SJCRH30 (cell line): ENCODE measurements around the gene ADAM21. TPM values are rescaled to one million over a fixed set of nuclear protein-coding genes. Genes with fewer than 3 reads are reported as not detected.
"Not testable (repeated sequence)": the region's sequence is repeated elsewhere in the genome, so short reads cannot be mapped to it uniquely, and the experiment has no call there.

Source experiments
- DNase-seq, 2 experiments: peaks; one replicate each; pipeline ENCODE4 v3.0.0-alpha.2; 2015 to 2020
- H3K27ac ChIP-seq: fragments of 250-450 bp; sonication (Bioruptor Pico); 2 replicates; pipeline ENCODE4 v1.5.1; 2020; ENCODE audit warnings: mild to moderate bottlenecking, moderate library complexity
- H3K27me3 ChIP-seq: fragments of 250-450 bp; sonication (Bioruptor Pico); 2 replicates; pipeline ENCODE4 v1.5.1; 2020; ENCODE audit warnings: mild to moderate bottlenecking, moderate library complexity
- H3K36me3 ChIP-seq: fragments of 250-450 bp; sonication (Bioruptor Pico); 2 replicates; pipeline ENCODE4 v1.5.1; 2020; ENCODE audit warnings: mild to moderate bottlenecking, moderate library complexity
- H3K4me1 ChIP-seq: fragments of 250-450 bp; sonication (Bioruptor Pico); 2 replicates; pipeline ENCODE4 v1.5.1; 2020; ENCODE audit warnings: mild to moderate bottlenecking, moderate library complexity
- H3K4me3 ChIP-seq: fragments of 250-450 bp; sonication (Bioruptor Pico); 2 replicates; pipeline ENCODE4 v1.5.1; 2020; ENCODE audit warnings: mild to moderate bottlenecking, moderate library complexity
- H3K9me3 ChIP-seq: fragments of 250-450 bp; sonication (Bioruptor Pico); replicated peaks from 2 replicates; pipeline ENCODE4 v1.5.1; 2020; ENCODE audit warnings: mild to moderate bottlenecking, moderate library complexity
- total RNA-seq: library from RNA; depleted of rRNA; stranded (reverse); fragments of >200 nt; shearing (Covaris generic); gene quantifications from 2 replicates; pipeline ENCODE4 v1.2.3, GENCODE V29; 2014; rRNA removed

Gene ADAM21
- 0.15 and 0.67 TPM in 2 replicates for total RNA-seq

- DNase-seq: no peak
- Histone ChIP-seq H3K9me3 (no peaks in the 10 kb centered on the region), H3K4me3 (no peak within 1 kb of the TSS)
Observed at GRCh38 chr14:70451874-70452273, at the start of gene ADAM21. Gene ADAM21 (plus strand): TSS chr14:70452174. CDS start chr14:70457500, 5,326 bp downstream.

GRCh38 chr14:70403335-70403734 lies 48.6 kb upstream of the ADAM21 start:
- not testable (repeated sequence) for H3K4me1 ChIP-seq, DNase-seq, H3K4me3 ChIP-seq, H3K27ac ChIP-seq, H3K27me3 ChIP-seq, H3K9me3 ChIP-seq, H3K36me3 ChIP-seq

More at GRCh38 chr14:70451874-70452273, at the start of gene ADAM21:
- H3K27ac ChIP-seq: no peak within 1 kb of the TSS
- H3K27me3 ChIP-seq: no peaks in the 10 kb centered on the region
- H3K4me1 ChIP-seq: peaks cover 4% of the 10 kb centered on the region
- no peaks in the 10 kb centered on the region for H3K36me3 ChIP-seq

- H3K36me3 ChIP-seq, H3K27ac ChIP-seq, H3K9me3 ChIP-seq, H3K4me1 ChIP-seq, H3K27me3 ChIP-seq, DNase-seq, H3K4me3 ChIP-seq: not testable (repeated sequence)
Observed at GRCh38 chr14:70406216-70406615, 45.8 kb upstream of the ADAM21 start.

- Histone ChIP-seq H3K4me1 (no peaks in the 10 kb centered on the region), H3K27ac (no peak overlapping the region), H3K27me3 (no peaks in the 10 kb centered on the region), H3K36me3 (no peaks in the 10 kb centered on the region; the same call in 1 of the 2 replicates), H3K9me3 (no peaks in the 10 kb centered on the region), H3K4me3 (no peak overlapping the region)
- no peak for DNase-seq
Observed at GRCh38 chr14:70407621-70408020, 44.4 kb upstream of the ADAM21 start.

- Histone ChIP-seq H3K27ac (no peak overlapping the region), H3K36me3 (no peaks in the 10 kb centered on the region; the same call in 1 of the 2 replicates), H3K4me3 (no peak overlapping the region; the same call in 1 of the 2 replicates), H3K9me3 (no peaks in the 10 kb centered on the region), H3K4me1 (no peaks in the 10 kb centered on the region), H3K27me3 (no peaks in the 10 kb centered on the region)
- no peak for DNase-seq
Observed at GRCh38 chr14:70415788-70416187, 36.2 kb upstream of the ADAM21 start.

- Histone ChIP-seq H3K4me1 (no peaks in the 10 kb centered on the region), H3K27ac (peak overlapping the region; percentile 29; the same call in 1 of the 2 replicates), H3K4me3 (peak overlapping the region; percentile 76), H3K36me3 (no peaks in the 10 kb centered on the region; the same call in 1 of the 2 replicates), H3K9me3 (no peaks in the 10 kb centered on the region), H3K27me3 (no peaks in the 10 kb centered on the region)
- peak in 1 of 2 experiments; percentile 37 for DNase-seq
Observed at GRCh38 chr14:70416338-70416724, 35.6 kb upstream of the ADAM21 start.

GRCh38 chr14:70416725-70417349 lies 35.1 kb upstream of the ADAM21 start, which contains the start of gene SYNJ2BP:
Gene SYNJ2BP (minus strand): TSS chr14:70417090. CDS start chr14:70416963, 127 bp downstream.
- Histone ChIP-seq H3K4me3 (peak within 1 kb of the TSS; percentile 76), H3K27me3 (no peaks in the 10 kb centered on the region), H3K27ac (peak within 1 kb of the TSS; percentile 29), H3K9me3 (no peaks in the 10 kb centered on the region), H3K4me1 (peaks cover under 1% of the 10 kb centered on the region), H3K36me3 (no peaks in the 10 kb centered on the region)
- peak; percentile 67 to 82 for DNase-seq

GRCh38 chr14:70419270-70419931 lies 32.6 kb upstream of the ADAM21 start:
- not testable (repeated sequence) for H3K4me3 ChIP-seq, H3K27ac ChIP-seq, H3K27me3 ChIP-seq, H3K36me3 ChIP-seq, H3K9me3 ChIP-seq, DNase-seq
- peaks cover 11% of the 10 kb centered on the region for H3K4me1 ChIP-seq

GRCh38 chr14:70422538-70422937 lies 29.4 kb upstream of the ADAM21 start:
- H3K36me3 ChIP-seq: no peaks in the 10 kb centered on the region
- peak; percentile 66 to 84 for DNase-seq
- no peaks in the 10 kb centered on the region for H3K27me3 ChIP-seq
- no peak overlapping the region for H3K4me3 ChIP-seq
- H3K9me3 ChIP-seq: peaks cover 4% of the 10 kb centered on the region; the same call in 1 of the 2 replicates
- H3K4me1 ChIP-seq: peaks cover 11% of the 10 kb centered on the region
- 0 out of 2 replicates have a peak overlapping the region, but pooled peaks have one; percentile 8 for H3K27ac ChIP-seq

GRCh38 chr14:70425354-70425753 lies 26.6 kb upstream of the ADAM21 start:
- H3K27ac ChIP-seq: no peak overlapping the region
- H3K27me3 ChIP-seq: no peaks in the 10 kb centered on the region
- no peaks in the 10 kb centered on the region for H3K36me3 ChIP-seq
- H3K4me1 ChIP-seq: peaks cover 11% of the 10 kb centered on the region
- peaks cover 4% of the 10 kb centered on the region for H3K9me3 ChIP-seq
- DNase-seq: peak in 1 of 2 experiments; percentile 22
- H3K4me3 ChIP-seq: no peak overlapping the region

- not testable (repeated sequence) for H3K27ac ChIP-seq, H3K4me3 ChIP-seq, DNase-seq, H3K27me3 ChIP-seq, H3K36me3 ChIP-seq
- H3K4me1 ChIP-seq: peaks cover 11% of the 10 kb centered on the region
- peaks cover 11% of the 10 kb centered on the region for H3K9me3 ChIP-seq
Observed at GRCh38 chr14:70426555-70426954, 25.4 kb upstream of the ADAM21 start.

GRCh38 chr14:70436867-70437266 lies 15.1 kb upstream of the ADAM21 start:
- Histone ChIP-seq H3K36me3 (no peaks in the 10 kb centered on the region), H3K27ac (no peak overlapping the region), H3K4me1 (no peaks in the 10 kb centered on the region), H3K9me3 (no peaks in the 10 kb centered on the region), H3K4me3 (no peak overlapping the region), H3K27me3 (no peaks in the 10 kb centered on the region)
- DNase-seq: no peak

GRCh38 chr14:70441641-70442040 lies 10.3 kb upstream of the ADAM21 start:
- Histone ChIP-seq H3K4me3 (no peak overlapping the region), H3K4me1 (no peaks in the 10 kb centered on the region), H3K27ac (no peak overlapping the region), H3K27me3 (no peaks in the 10 kb centered on the region), H3K36me3 (no peaks in the 10 kb centered on the region), H3K9me3 (peaks cover 10% of the 10 kb centered on the region)
- DNase-seq: no peak

GRCh38 chr14:70442750-70443149 lies 9.2 kb upstream of the ADAM21 start:
- Histone ChIP-seq H3K27ac (no peak overlapping the region), H3K9me3 (peaks cover 10% of the 10 kb centered on the region), H3K36me3 (no peaks in the 10 kb centered on the region), H3K27me3 (no peaks in the 10 kb centered on the region), H3K4me3 (no peak overlapping the region), H3K4me1 (no peaks in the 10 kb centered on the region)
- peak in 1 of 2 experiments; percentile 4 for DNase-seq

GRCh38 chr14:70448633-70449340 lies 3.2 kb upstream of the ADAM21 start:
- peaks cover 4% of the 10 kb centered on the region for H3K4me1 ChIP-seq
- peaks cover under 1% of the 10 kb centered on the region; the same call in 1 of the 2 replicates for H3K9me3 ChIP-seq
- DNase-seq: peak; percentile 42 to 68
- H3K36me3 ChIP-seq: no peaks in the 10 kb centered on the region
- H3K4me3 ChIP-seq: no peak overlapping the region
- no peaks in the 10 kb centered on the region for H3K27me3 ChIP-seq
- H3K27ac ChIP-seq: no peak overlapping the region
